HepG2 (cell line): Measurements from ENCODE around the gene SPTBN4.
"Not testable (repeated sequence)": the region's sequence is repeated elsewhere in the genome, so short reads cannot be mapped to it uniquely, and the experiment has no call there.

ENCODE experiments used
- CTCF ChIP-seq: sonication (generic); formaldehyde crosslinking; IDR thresholded peaks from 2 replicates; pipeline ENCODE4 v1.5.0; 2020; ENCODE audit warnings: mild to moderate bottlenecking, missing genetic modification reagents, moderate library complexity
- HMG20B ChIP-seq: conservative IDR thresholded peaks from 2 replicates; pipeline ENCODE4 v1.6.1; 2016; ENCODE audit warnings: missing genetic modification reagents, missing compliant biosample characterization

DNA sequence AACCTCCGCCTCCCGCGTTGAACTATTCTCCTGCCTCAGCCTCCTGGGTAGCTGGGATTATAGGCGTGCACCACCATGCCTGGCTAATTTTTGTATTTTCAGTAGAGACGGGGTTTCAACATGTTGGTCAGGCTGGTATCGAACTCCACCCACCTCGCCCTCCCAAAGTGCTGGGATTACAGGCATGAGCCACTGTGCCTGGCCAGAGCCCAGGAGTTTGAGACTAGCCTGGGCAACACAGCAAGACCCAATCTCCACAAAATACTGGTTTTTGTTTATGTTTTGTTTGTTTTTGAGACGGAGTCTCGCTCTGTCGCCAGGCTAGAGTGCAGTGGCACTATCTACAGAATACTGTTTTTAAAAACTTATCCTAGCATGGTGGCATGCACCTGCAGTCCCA, 36.6 kb upstream of the SPTBN4 start:
- TF ChIP-seq CTCF; HMG20B (CRISPR knock-in tag): not testable (repeated sequence)
